HCT116 (cell line): Measurements from ENCODE around the gene NUAK2. TPM values are rescaled to one million over a fixed set of nuclear protein-coding genes. Genes with fewer than 3 reads are reported as not detected.
A peak's percentile ranks its signal among the peaks of the same experiment; 100 is the strongest.

ENCODE experiments used
- ATAC-seq: fragments of 200-7000 bp; cut with Tn5 transposase; 2 replicates; pipeline ENCODE4 v1.9.1; 2020; ENCODE audit warnings: mild to moderate bottlenecking, moderate library complexity
- BruUV-seq: library from RNA; stranded (reverse); fragments of 400-500 nt; replicated peaks from 2 replicates; lab custom pipeline; 2021; lab: Mats Ljungman, UMichigan
- CTCF ChIA-PET: fragments of 300-600 bp; sonication (Branson Sonifier 250); formaldehyde crosslinking; loops from one replicate; lab custom pipeline; 2021; ENCODE audit warnings: antibody characterized with exemption; lab: Charles Lee
- POLR2A ChIA-PET: fragments of 300-600, 350-600 bp; sonication (Branson Sonifier 250); formaldehyde crosslinking; loops from one replicate; lab custom pipeline; 2021; ENCODE audit warnings: antibody characterized with exemption; lab: Charles Lee
- RAD21 ChIA-PET, 2 experiments: fragments of 300-600 bp; sonication (Branson Sonifier 250); formaldehyde crosslinking; loops; one replicate each; lab custom pipeline; 2023; ENCODE audit warnings: low total read pairs in 2 of 2; ENCODE audit not compliant: uncharacterized antibody in 2 of 2, unreplicated experiment in 2 of 2, low non-redundant PET in 1 of 2; lab: Charles Lee
- DNase-seq: peaks from one replicate; pipeline ENCODE4 v3.0.0-alpha.2; 2010; ENCODE audit warnings: low read depth, low spot score
- H2AFZ ChIP-seq: fragments of 200-600 bp; shearing (Covaris generic), sonication (generic); 2 replicates; pipeline ENCODE4 v1.6.1; 2017; ENCODE audit warnings: low read depth, mixed run types, mixed read lengths, antibody characterized with exemption, low read length; ENCODE audit not compliant: poor library complexity, severe bottlenecking
- H3K27ac ChIP-seq: 2 replicates; pipeline ENCODE4 v1.5.1; 2012; ENCODE audit warnings: low read depth, low read length
- H3K27me3 ChIP-seq: fragments of 200-600 bp; sonication (generic); 2 replicates; pipeline ENCODE4 v1.6.1; 2016; ENCODE audit warnings: mixed run types, low read length, mixed read lengths; ENCODE audit not compliant: insufficient read depth
- H3K36me3 ChIP-seq, 2 experiments: fragments of 200-500 bp in 1 of 2; fragments of 200-600 bp in 1 of 2; sonication (Bioruptor generic) in 1 of 2; sonication (generic) in 1 of 2; 2 replicates each; pipeline versions ENCODE4 v1.5.1 to v1.6.1; 2014 to 2016; ENCODE audit warnings: low read length in 2 of 2, inconsistent platforms in 1 of 2, mixed read lengths in 1 of 2, mixed run types in 1 of 2; ENCODE audit not compliant: insufficient read depth in 2 of 2, control insufficient read depth in 1 of 2
- H3K4me1 ChIP-seq, 2 experiments: fragments of 200-600 bp in 1 of 2; sonication (generic) in 1 of 2; 2 replicates each; pipeline versions ENCODE4 v1.5.1 to v1.6.1; 2012 to 2017; ENCODE audit warnings: low read length in 2 of 2, inconsistent platforms in 1 of 2, mild to moderate bottlenecking in 1 of 2, mixed read lengths in 1 of 2, mixed run types in 1 of 2, moderate library complexity in 1 of 2; ENCODE audit not compliant: insufficient read depth in 2 of 2, control insufficient read depth in 1 of 2
- H3K4me2 ChIP-seq: fragments of 200-600 bp; sonication (generic); 2 replicates; pipeline ENCODE4 v1.6.1; 2017; ENCODE audit warnings: mixed run types, low read length, mixed read lengths
- H3K4me3 ChIP-seq, 2 experiments: fragments of 200-600 bp in 1 of 2; sonication (generic) in 1 of 2; replicated peaks in 1 of 2; 2 replicates each; pipeline ENCODE4 v1.5.1; 2011 to 2016; ENCODE audit warnings: low read length in 2 of 2, control low read depth in 1 of 2, low read depth in 1 of 2, mild to moderate bottlenecking in 1 of 2, mixed read lengths in 1 of 2, mixed run types in 1 of 2
- H3K79me2 ChIP-seq: fragments of 200-600 bp; sonication (generic); 2 replicates; pipeline ENCODE4 v1.6.1; 2017; ENCODE audit warnings: mild to moderate bottlenecking, mixed run types, low read length, moderate library complexity, mixed read lengths; ENCODE audit not compliant: insufficient read depth
- H3K9ac ChIP-seq: fragments of 200-600 bp; sonication (generic); 2 replicates; pipeline ENCODE4 v1.6.1; 2016; ENCODE audit warnings: low read length, mixed read lengths
- H3K9me2 ChIP-seq: fragments of 200-600 bp; sonication (generic), shearing (Covaris generic); 2 replicates; pipeline ENCODE4 v1.6.1; 2017; ENCODE audit warnings: mixed run types, mild to moderate bottlenecking, moderate library complexity; ENCODE audit not compliant: insufficient read depth
- H3K9me3 ChIP-seq, 2 experiments: fragments of 200-500 bp in 1 of 2; fragments of 200-600 bp in 1 of 2; sonication (Bioruptor generic) in 1 of 2; sonication (generic) in 1 of 2; 2 replicates each; pipeline ENCODE4 v1.6.1; 2014 to 2017; ENCODE audit warnings: low read length in 2 of 2, mixed read lengths in 2 of 2, inconsistent platforms in 1 of 2, low read depth in 1 of 2, mild to moderate bottlenecking in 1 of 2, mixed run types in 1 of 2, moderate library complexity in 1 of 2; ENCODE audit not compliant: control insufficient read depth in 1 of 2, insufficient read depth in 1 of 2
- H4K20me1 ChIP-seq: fragments of 200-600 bp; sonication (generic), shearing (Covaris generic); 2 replicates; pipeline ENCODE4 v1.6.1; 2017; ENCODE audit warnings: mixed run types, mild to moderate bottlenecking, moderate library complexity; ENCODE audit not compliant: insufficient read depth
- CTCF ChIP-seq, 3 experiments: fragments of 200-600 bp in 1 of 3; sonication (generic) in 1 of 3; IDR thresholded peaks in 2 of 3; conservative IDR thresholded peaks in 1 of 3; 2 replicates each; pipeline ENCODE4 v1.5.1; 2012 to 2017; ENCODE audit warnings: low read depth in 2 of 3, low read length in 2 of 3, antibody characterized with exemption in 1 of 3, borderline replicate concordance in 1 of 3, control low read depth in 1 of 3, mild to moderate bottlenecking in 1 of 3, mixed read lengths in 1 of 3, mixed run types in 1 of 3, moderate library complexity in 1 of 3; ENCODE audit not compliant: insufficient read depth in 1 of 3
- ELF1 ChIP-seq: IDR thresholded peaks from 2 replicates; pipeline ENCODE4 v1.6.1; 2012; ENCODE audit warnings: low read depth, borderline replicate concordance
- POLR2A ChIP-seq: IDR thresholded peaks from 2 replicates; pipeline ENCODE4 v1.7.0; 2011; ENCODE audit warnings: borderline replicate concordance; ENCODE audit not compliant: insufficient read depth, insufficient read length; ENCODE audit errors: extremely low read depth
- RAD21 ChIP-seq: IDR thresholded peaks from 2 replicates; pipeline ENCODE4 v1.6.1; 2012; ENCODE audit warnings: low read depth, mild to moderate bottlenecking
- TCF7L2 ChIP-seq: IDR thresholded peaks from 2 replicates; pipeline ENCODE4 v1.7.0; 2011; ENCODE audit warnings: borderline replicate concordance, inconsistent platforms; ENCODE audit not compliant: insufficient read depth, insufficient read length; ENCODE audit errors: extremely low read depth
- YY1 ChIP-seq: IDR thresholded peaks from 2 replicates; pipeline ENCODE4 v1.6.1; 2011; ENCODE audit warnings: low read length, low read depth, moderate library complexity, mild to moderate bottlenecking; ENCODE audit not compliant: insufficient replicate concordance; ENCODE audit errors: extremely low read depth
- intact Hi-C: fragments of 100-400 bp; cut with micrococcal nuclease; formaldehyde crosslinking; loops from 2 replicates; pipeline ENCODE4 v1.10.0; 2022
- total RNA-seq: library from RNA; stranded (reverse); gene quantifications from one replicate; pipeline ENCODE4 v1.2.1, GENCODE V29; 2021; ENCODE audit not compliant: unreplicated experiment

The NUAK2 gene
- total RNA-seq, 1 experiment from 2014 or later: 3.0 TPM

- H3K27me3 ChIP-seq: no peaks in the 10 kb centered on the region
- no peaks in the 10 kb centered on the region for H3K36me3 ChIP-seq
- no peak overlapping the region for H3K27ac ChIP-seq
- ChIA-PET CTCF (interaction anchor here (0.8 to 4.6 kb wide), 18 partner anchors 9 to 449 kb away, joined by 3 to 66 read pairs (median 6); partner anchors contain the start of genes RBBP5 and TMCC2), POLR2A (interaction anchor here (1.9 kb wide), 1 partner anchor 15 kb away, joined by 5 read pairs; no protein-coding TSS in a partner anchor), RAD21 (interaction anchor here (0.6 to 2.6 kb wide), 13 partner anchors 15 to 280 kb away, joined by 3 to 20 read pairs (median 6); no protein-coding TSS in a partner anchor)
- no peaks in the 10 kb centered on the region for H3K79me2 ChIP-seq
- no peaks in the 10 kb centered on the region for H3K9me2 ChIP-seq
- no peaks in the 10 kb centered on the region for H4K20me1 ChIP-seq
- ATAC-seq: peak; percentile 92
- peaks cover 17 to 36% of the 10 kb centered on the region in 2 experiments for H3K4me1 ChIP-seq
- peak; percentile 69 for DNase-seq
- H3K9me3 ChIP-seq: no peaks in the 10 kb centered on the region
- no TSS peak for BruUV-seq
- no peak overlapping the region for H3K9ac ChIP-seq
- 0 out of 2 replicates have a peak overlapping the region, but pooled peaks have one; percentile 14 for H3K4me2 ChIP-seq
- TF ChIP-seq CTCF (IDR thresholded peaks at IDR 0.05 in 2 of 3, conservative IDR thresholded peaks at IDR 0.05 in 1 of 3; ENCODE audit: borderline replicate concordance in 1 of 3, insufficient read depth in 1 of 3, low read depth in 2 of 3, low read length in 2 of 3) (peak; percentile 88 to 96 (median 95)), TCF7L2 (no peak), ELF1 (no peak), YY1 (peak; percentile 44), RAD21 (peak; percentile 99), POLR2A (no peak)
- no peak overlapping the region for H3K4me3 ChIP-seq
- intact Hi-C loops: loop anchor here (1.0 to 5.0 kb wide), 8 partner anchors 27 to 448 kb away; partner anchors contain the start of gene DSTYK
- no peak overlapping the region for H2AFZ ChIP-seq
Observed at GRCh38 chr1:205255941-205256780, 65.4 kb downstream of the NUAK2 start.

Other genes with a start within 250 kb of the NUAK2 start
- gene TMEM81, start 237.3 kb downstream of the NUAK2 start, total RNA-seq: 4.9 TPM
- gene RBBP5, start 199.8 kb downstream of the NUAK2 start, total RNA-seq: 24.5 TPM
- gene DSTYK, start 110.0 kb downstream of the NUAK2 start, total RNA-seq: 6.6 TPM
- gene TMCC2, start 93.8 kb downstream of the NUAK2 start, total RNA-seq: 2.7 TPM
- 0.49 TPM for gene KLHDC8A, start 35.2 kb upstream of the NUAK2 start, total RNA-seq
- gene LEMD1, start 100.3 kb upstream of the NUAK2 start, total RNA-seq: 11.9 TPM
- gene BLACAT1, start 134.3 kb upstream of the NUAK2 start, total RNA-seq: 3.9 TPM
- 32.0 TPM for gene CDK18, start 182.9 kb upstream of the NUAK2 start, total RNA-seq